HCT116 (cell line): ENCODE results near the gene ARHGAP20. TPM values are rescaled to one million over a fixed set of nuclear protein-coding genes. Genes with fewer than 3 reads are reported as not detected.
A peak's percentile ranks its signal among the peaks of the same experiment; 100 is the strongest.

Source experiments
- ATAC-seq: fragments of 200-7000 bp; cut with Tn5 transposase; 2 replicates; pipeline ENCODE4 v1.9.1; 2020; ENCODE audit warnings: mild to moderate bottlenecking, moderate library complexity
- BruUV-seq: library from RNA; stranded (reverse); fragments of 400-500 nt; replicated peaks from 2 replicates; lab custom pipeline; 2021; lab: Mats Ljungman, UMichigan
- CTCF ChIA-PET: fragments of 300-600 bp; sonication (Branson Sonifier 250); formaldehyde crosslinking; loops from one replicate; lab custom pipeline; 2021; ENCODE audit warnings: antibody characterized with exemption; lab: Charles Lee
- POLR2A ChIA-PET: fragments of 300-600, 350-600 bp; sonication (Branson Sonifier 250); formaldehyde crosslinking; loops from one replicate; lab custom pipeline; 2021; ENCODE audit warnings: antibody characterized with exemption; lab: Charles Lee
- RAD21 ChIA-PET, 2 experiments: fragments of 300-600 bp; sonication (Branson Sonifier 250); formaldehyde crosslinking; loops; one replicate each; lab custom pipeline; 2023; ENCODE audit warnings: low total read pairs in 2 of 2; ENCODE audit not compliant: uncharacterized antibody in 2 of 2, unreplicated experiment in 2 of 2, low non-redundant PET in 1 of 2; lab: Charles Lee
- DNase-seq: peaks from one replicate; pipeline ENCODE4 v3.0.0-alpha.2; 2010; ENCODE audit warnings: low read depth, low spot score
- H2AFZ ChIP-seq: fragments of 200-600 bp; shearing (Covaris generic), sonication (generic); 2 replicates; pipeline ENCODE4 v1.6.1; 2017; ENCODE audit warnings: low read depth, mixed run types, mixed read lengths, antibody characterized with exemption, low read length; ENCODE audit not compliant: poor library complexity, severe bottlenecking
- H3K27ac ChIP-seq: 2 replicates; pipeline ENCODE4 v1.5.1; 2012; ENCODE audit warnings: low read depth, low read length
- H3K27me3 ChIP-seq: fragments of 200-600 bp; sonication (generic); 2 replicates; pipeline ENCODE4 v1.6.1; 2016; ENCODE audit warnings: mixed run types, low read length, mixed read lengths; ENCODE audit not compliant: insufficient read depth
- H3K36me3 ChIP-seq, 2 experiments: fragments of 200-500 bp in 1 of 2; fragments of 200-600 bp in 1 of 2; sonication (Bioruptor generic) in 1 of 2; sonication (generic) in 1 of 2; 2 replicates each; pipeline versions ENCODE4 v1.5.1 to v1.6.1; 2014 to 2016; ENCODE audit warnings: low read length in 2 of 2, inconsistent platforms in 1 of 2, mixed read lengths in 1 of 2, mixed run types in 1 of 2; ENCODE audit not compliant: insufficient read depth in 2 of 2, control insufficient read depth in 1 of 2
- H3K4me1 ChIP-seq, 2 experiments: fragments of 200-600 bp in 1 of 2; sonication (generic) in 1 of 2; 2 replicates each; pipeline versions ENCODE4 v1.5.1 to v1.6.1; 2012 to 2017; ENCODE audit warnings: low read length in 2 of 2, inconsistent platforms in 1 of 2, mild to moderate bottlenecking in 1 of 2, mixed read lengths in 1 of 2, mixed run types in 1 of 2, moderate library complexity in 1 of 2; ENCODE audit not compliant: insufficient read depth in 2 of 2, control insufficient read depth in 1 of 2
- H3K4me2 ChIP-seq: fragments of 200-600 bp; sonication (generic); 2 replicates; pipeline ENCODE4 v1.6.1; 2017; ENCODE audit warnings: mixed run types, low read length, mixed read lengths
- H3K4me3 ChIP-seq, 2 experiments: fragments of 200-600 bp in 1 of 2; sonication (generic) in 1 of 2; replicated peaks in 1 of 2; 2 replicates each; pipeline ENCODE4 v1.5.1; 2011 to 2016; ENCODE audit warnings: low read length in 2 of 2, control low read depth in 1 of 2, low read depth in 1 of 2, mild to moderate bottlenecking in 1 of 2, mixed read lengths in 1 of 2, mixed run types in 1 of 2
- H3K79me2 ChIP-seq: fragments of 200-600 bp; sonication (generic); 2 replicates; pipeline ENCODE4 v1.6.1; 2017; ENCODE audit warnings: mild to moderate bottlenecking, mixed run types, low read length, moderate library complexity, mixed read lengths; ENCODE audit not compliant: insufficient read depth
- H3K9ac ChIP-seq: fragments of 200-600 bp; sonication (generic); 2 replicates; pipeline ENCODE4 v1.6.1; 2016; ENCODE audit warnings: low read length, mixed read lengths
- H3K9me2 ChIP-seq: fragments of 200-600 bp; sonication (generic), shearing (Covaris generic); 2 replicates; pipeline ENCODE4 v1.6.1; 2017; ENCODE audit warnings: mixed run types, mild to moderate bottlenecking, moderate library complexity; ENCODE audit not compliant: insufficient read depth
- H3K9me3 ChIP-seq, 2 experiments: fragments of 200-500 bp in 1 of 2; fragments of 200-600 bp in 1 of 2; sonication (Bioruptor generic) in 1 of 2; sonication (generic) in 1 of 2; 2 replicates each; pipeline ENCODE4 v1.6.1; 2014 to 2017; ENCODE audit warnings: low read length in 2 of 2, mixed read lengths in 2 of 2, inconsistent platforms in 1 of 2, low read depth in 1 of 2, mild to moderate bottlenecking in 1 of 2, mixed run types in 1 of 2, moderate library complexity in 1 of 2; ENCODE audit not compliant: control insufficient read depth in 1 of 2, insufficient read depth in 1 of 2
- H4K20me1 ChIP-seq: fragments of 200-600 bp; sonication (generic), shearing (Covaris generic); 2 replicates; pipeline ENCODE4 v1.6.1; 2017; ENCODE audit warnings: mixed run types, mild to moderate bottlenecking, moderate library complexity; ENCODE audit not compliant: insufficient read depth
- CEBPB ChIP-seq: IDR thresholded peaks from 2 replicates; pipeline ENCODE4 v1.6.1; 2012; ENCODE audit warnings: low read depth
- EZH2 ChIP-seq: fragments of 200-600 bp; sonication (generic); IDR thresholded peaks from 2 replicates; pipeline ENCODE4 v1.6.1; 2017; ENCODE audit warnings: antibody characterized with exemption, mixed run types
- MAX ChIP-seq: IDR thresholded peaks from 2 replicates; pipeline ENCODE4 v1.6.1; 2012
- POLR2A ChIP-seq: IDR thresholded peaks from 2 replicates; pipeline ENCODE4 v1.7.0; 2011; ENCODE audit warnings: borderline replicate concordance; ENCODE audit not compliant: insufficient read depth, insufficient read length; ENCODE audit errors: extremely low read depth
- SRF ChIP-seq: IDR thresholded peaks from 2 replicates; pipeline ENCODE4 v1.6.1; 2012; ENCODE audit warnings: low read depth
- TCF7L2 ChIP-seq: IDR thresholded peaks from 2 replicates; pipeline ENCODE4 v1.7.0; 2011; ENCODE audit warnings: borderline replicate concordance, inconsistent platforms; ENCODE audit not compliant: insufficient read depth, insufficient read length; ENCODE audit errors: extremely low read depth
- YY1 ChIP-seq: IDR thresholded peaks from 2 replicates; pipeline ENCODE4 v1.6.1; 2011; ENCODE audit warnings: low read length, low read depth, moderate library complexity, mild to moderate bottlenecking; ENCODE audit not compliant: insufficient replicate concordance; ENCODE audit errors: extremely low read depth
- ZFX ChIP-seq: fragments of 450-650 bp; IDR thresholded peaks from 2 replicates; pipeline ENCODE4 v1.6.1; 2017
- intact Hi-C: fragments of 100-400 bp; cut with micrococcal nuclease; formaldehyde crosslinking; loops from 2 replicates; pipeline ENCODE4 v1.10.0; 2022
- total RNA-seq: library from RNA; stranded (reverse); gene quantifications from one replicate; pipeline ENCODE4 v1.2.1, GENCODE V29; 2021; ENCODE audit not compliant: unreplicated experiment

ARHGAP20 gene
- total RNA-seq, 1 experiment from 2014 or later, result not detected

GRCh38 chr11:110565357-110566336 lies 146.6 kb downstream of the ARHGAP20 start:
- peaks cover 56% of the 10 kb centered on the region for H3K27me3 ChIP-seq
- no peak for TF ChIP-seq SRF
- TF ChIP-seq ZFX, result no peak
- TF ChIP-seq MAX, result peak; percentile 27; the same call in 1 of the 2 replicates
- no peak for TF ChIP-seq EZH2
- peak; percentile 72 for TF ChIP-seq CEBPB
- TF ChIP-seq POLR2A, result no peak
- peak; percentile 98 for TF ChIP-seq TCF7L2
- no peak for TF ChIP-seq YY1
- TF ChIP-seq, all 23 proteins: peak for 3
- H3K9me2 ChIP-seq, result no peaks in the 10 kb centered on the region
- ATAC-seq, result peak; percentile 83
- DNase-seq, result peak; percentile 16
- H3K4me1 ChIP-seq, result peaks cover 13 to 15% of the 10 kb centered on the region in 2 experiments; a peak in 3 of 4 replicates
- ChIA-PET POLR2A (interaction anchor here (0.9 kb wide), 1 partner anchor 85 kb away, joined by 3 read pairs; no protein-coding TSS in a partner anchor), CTCF (no interaction called here), RAD21 (no interaction called here)
- H2AFZ ChIP-seq, result no peak overlapping the region
- no peaks in the 10 kb centered on the region for H3K9me3 ChIP-seq
- H3K79me2 ChIP-seq, result no peaks in the 10 kb centered on the region
- intact Hi-C loops, result no loop called here
- BruUV-seq, result no TSS peak
- no peak overlapping the region for H3K27ac ChIP-seq
- H4K20me1 ChIP-seq, result no peaks in the 10 kb centered on the region
- H3K9ac ChIP-seq, result no peak overlapping the region
- H3K4me3 ChIP-seq, result no peak overlapping the region
- no peaks in the 10 kb centered on the region for H3K36me3 ChIP-seq
- peak overlapping the region; percentile 32 for H3K4me2 ChIP-seq
